Measurements from ENCODE around the gene HACD2.
A peak's percentile ranks its signal among the peaks of the same experiment; 100 is the strongest.
"Not testable (repeated sequence)": the region's sequence is repeated elsewhere in the genome, so short reads cannot be mapped to it uniquely, and the experiment has no call there.

Gene HACD2

GRCh38 chr3:123521179-123521969 lies 63.5 kb downstream of the HACD2 start:
- DNase-seq: peak; percentile 7

GRCh38 chr3:123520656-123521055 lies 64.2 kb downstream of the HACD2 start:
- DNase-seq: no peak

- DNase-seq: no peak
These were observed 65.9 kb downstream of the HACD2 start for GRCh38 chr3:123518892-123519485.

- no peak for DNase-seq
These were observed 73.1 kb downstream of the HACD2 start for GRCh38 chr3:123511726-123512125.

GRCh38 chr3:123511084-123511483 lies 73.8 kb downstream of the HACD2 start:
- no peak for DNase-seq

GRCh38 chr3:123508178-123508577 lies 76.7 kb downstream of the HACD2 start:
- DNase-seq: no peak

- no peak for DNase-seq
These were observed 79.0 kb downstream of the HACD2 start for GRCh38 chr3:123505820-123506219.

- DNase-seq: no peak
These were observed 81.7 kb downstream of the HACD2 start for GRCh38 chr3:123503203-123503602.

- no peak for DNase-seq
These were observed 85.5 kb downstream of the HACD2 start for GRCh38 chr3:123499322-123499721.

GRCh38 chr3:123498761-123499160 lies 86.1 kb downstream of the HACD2 start:
- no peak for DNase-seq

- DNase-seq: no peak
These were observed 90.9 kb downstream of the HACD2 start for GRCh38 chr3:123493912-123494311.

GRCh38 chr3:123491966-123492587 lies 92.8 kb downstream of the HACD2 start:
- peak; percentile 20 for DNase-seq

GRCh38 chr3:123489400-123490004 lies 95.4 kb downstream of the HACD2 start:
- DNase-seq: peak; percentile 35

- DNase-seq: no peak
These were observed 96.1 kb downstream of the HACD2 start for GRCh38 chr3:123488645-123489347.

GRCh38 chr3:123487063-123487462 lies 97.8 kb downstream of the HACD2 start:
- DNase-seq: not testable (repeated sequence)

- DNase-seq: no peak
These were observed 98.4 kb downstream of the HACD2 start for GRCh38 chr3:123486460-123486859.

- DNase-seq: no peak
These were observed 99.3 kb downstream of the HACD2 start for GRCh38 chr3:123485551-123485950.

- no peak for DNase-seq
These were observed 101.7 kb downstream of the HACD2 start for GRCh38 chr3:123483146-123483545.

- no peak for DNase-seq
These were observed 103.0 kb downstream of the HACD2 start for GRCh38 chr3:123481722-123482457.

GRCh38 chr3:123481071-123481470 lies 103.8 kb downstream of the HACD2 start:
- DNase-seq: no peak

GRCh38 chr3:123480428-123480827 lies 104.4 kb downstream of the HACD2 start:
- no peak for DNase-seq

- DNase-seq: no peak
These were observed 105.0 kb downstream of the HACD2 start for GRCh38 chr3:123479891-123480290.
